Endothelial cell (in vitro differentiated cells): Measurements from ENCODE around the gene CCDC24. TPM values are rescaled to one million over a fixed set of nuclear protein-coding genes. Genes with fewer than 3 reads are reported as not detected.

Experiments
- DNase-seq: peaks from one replicate; pipeline ENCODE4 v3.0.0; 2021; ENCODE audit warnings: low spot score
- H3K27ac Mint-ChIP-seq: one replicate; pipeline ENCODE4 v1.8.0; 2021; ENCODE audit warnings: mixed read lengths, inconsistent platforms; ENCODE audit not compliant: unreplicated experiment
- H3K27me3 Mint-ChIP-seq: one replicate; pipeline ENCODE4 v1.8.0; 2021; ENCODE audit warnings: mild to moderate bottlenecking, moderate library complexity, mixed read lengths, inconsistent platforms; ENCODE audit not compliant: unreplicated experiment
- H3K36me3 Mint-ChIP-seq: one replicate; pipeline ENCODE4 v1.8.0; 2021; ENCODE audit warnings: mild to moderate bottlenecking, low read depth, mixed read lengths, inconsistent platforms; ENCODE audit not compliant: unreplicated experiment
- H3K4me1 Mint-ChIP-seq: one replicate; pipeline ENCODE4 v1.8.0; 2021; ENCODE audit warnings: mild to moderate bottlenecking, mixed read lengths, inconsistent platforms; ENCODE audit not compliant: unreplicated experiment
- H3K4me3 Mint-ChIP-seq: one replicate; pipeline ENCODE4 v1.8.0; 2021; ENCODE audit warnings: mild to moderate bottlenecking, mixed read lengths, inconsistent platforms; ENCODE audit not compliant: unreplicated experiment
- H3K9me3 Mint-ChIP-seq: one replicate; pipeline ENCODE4 v1.8.0; 2021; ENCODE audit warnings: mixed read lengths, inconsistent platforms; ENCODE audit not compliant: unreplicated experiment
- long read RNA-seq: library from polyadenylated mRNA; unstranded; transcript quantifications from one replicate; pipeline ENCODE4 v2.0.0, GENCODE V29; 2020; ENCODE audit not compliant: unreplicated experiment
- total RNA-seq: library from RNA; stranded (reverse); fragmentation: NEBNext Ultra II Directional; extraction: Animal tissue kit (Norgen Biotek cat#: 25700); gene quantifications from one replicate; pipeline ENCODE4 v1.2.1, GENCODE V29; 2021; ENCODE audit not compliant: unreplicated experiment
- TF ChIP-seq, protein P1 (sequence below): fragments of 200-600 bp; sonication (generic); IDR thresholded peaks from one replicate; pipeline ENCODE4 v1.5.0; 2021; ENCODE audit warnings: antibody characterized with exemption; ENCODE audit not compliant: unreplicated experiment

Gene CCDC24
- 4.2 TPM for total RNA-seq
- long read RNA-seq, partial matches to known transcripts, result 0 of 2 reads
- long read RNA-seq, other reads (novel, unspliced or antisense), result 2 of 2 reads

DNA sequence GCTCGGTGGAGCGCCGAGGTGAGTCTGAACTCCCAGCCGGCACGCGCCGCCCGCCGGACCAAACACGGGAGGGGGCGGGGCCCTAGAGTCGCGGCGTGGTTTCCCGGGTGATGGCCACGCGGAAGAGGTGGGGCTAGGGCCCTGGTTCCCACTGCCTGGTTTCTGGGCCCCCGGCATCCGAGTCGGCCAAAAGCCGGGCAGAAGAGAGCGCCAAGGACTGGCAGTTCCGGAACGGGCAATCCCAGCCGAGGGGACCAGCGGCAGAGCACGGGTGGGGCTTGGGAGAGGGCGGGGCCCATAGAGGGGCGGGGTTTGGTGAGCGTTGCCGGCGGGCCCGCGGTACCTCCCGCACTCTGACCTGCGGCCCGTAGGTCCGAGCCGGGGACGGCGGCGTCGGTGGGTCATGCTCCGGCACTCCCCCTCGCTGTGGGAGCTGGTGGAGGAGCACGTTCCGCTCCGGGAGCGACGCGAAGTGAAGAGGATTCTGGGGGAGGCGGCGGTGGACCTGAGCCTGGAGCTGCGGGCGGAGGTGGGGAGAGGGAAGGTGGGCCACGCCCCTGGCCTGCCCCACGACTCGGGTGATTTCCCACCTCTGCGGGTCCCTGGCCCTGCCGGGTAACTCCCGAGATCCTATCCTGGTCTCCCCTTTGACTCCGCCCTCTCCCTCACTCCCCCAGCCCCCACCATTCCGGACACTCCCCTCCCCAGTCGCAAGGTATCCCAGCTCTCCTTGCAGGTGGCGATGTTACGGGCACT is at the start of gene CCDC24:
Gene CCDC24, plus strand, starts transcription at position 124 of the 756 bp plus-strand sequence. Its CDS starts 280 bp downstream, at position 404.
- H3K36me3 Mint-ChIP-seq, result no peaks in the 10 kb centered on the region
- peak; percentile 58 for DNase-seq
- TF ChIP-seq, protein P1, sequence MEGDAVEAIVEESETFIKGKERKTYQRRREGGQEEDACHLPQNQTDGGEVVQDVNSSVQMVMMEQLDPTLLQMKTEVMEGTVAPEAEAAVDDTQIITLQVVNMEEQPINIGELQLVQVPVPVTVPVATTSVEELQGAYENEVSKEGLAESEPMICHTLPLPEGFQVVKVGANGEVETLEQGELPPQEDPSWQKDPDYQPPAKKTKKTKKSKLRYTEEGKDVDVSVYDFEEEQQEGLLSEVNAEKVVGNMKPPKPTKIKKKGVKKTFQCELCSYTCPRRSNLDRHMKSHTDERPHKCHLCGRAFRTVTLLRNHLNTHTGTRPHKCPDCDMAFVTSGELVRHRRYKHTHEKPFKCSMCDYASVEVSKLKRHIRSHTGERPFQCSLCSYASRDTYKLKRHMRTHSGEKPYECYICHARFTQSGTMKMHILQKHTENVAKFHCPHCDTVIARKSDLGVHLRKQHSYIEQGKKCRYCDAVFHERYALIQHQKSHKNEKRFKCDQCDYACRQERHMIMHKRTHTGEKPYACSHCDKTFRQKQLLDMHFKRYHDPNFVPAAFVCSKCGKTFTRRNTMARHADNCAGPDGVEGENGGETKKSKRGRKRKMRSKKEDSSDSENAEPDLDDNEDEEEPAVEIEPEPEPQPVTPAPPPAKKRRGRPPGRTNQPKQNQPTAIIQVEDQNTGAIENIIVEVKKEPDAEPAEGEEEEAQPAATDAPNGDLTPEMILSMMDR, result no peak
- peak within 1 kb of the TSS; percentile 91 for H3K4me3 Mint-ChIP-seq
- no peak within 1 kb of the TSS for H3K27ac Mint-ChIP-seq
- no peaks in the 10 kb centered on the region for H3K9me3 Mint-ChIP-seq
- peaks cover 13% of the 10 kb centered on the region for H3K4me1 Mint-ChIP-seq
- no peaks in the 10 kb centered on the region for H3K27me3 Mint-ChIP-seq

DNA sequence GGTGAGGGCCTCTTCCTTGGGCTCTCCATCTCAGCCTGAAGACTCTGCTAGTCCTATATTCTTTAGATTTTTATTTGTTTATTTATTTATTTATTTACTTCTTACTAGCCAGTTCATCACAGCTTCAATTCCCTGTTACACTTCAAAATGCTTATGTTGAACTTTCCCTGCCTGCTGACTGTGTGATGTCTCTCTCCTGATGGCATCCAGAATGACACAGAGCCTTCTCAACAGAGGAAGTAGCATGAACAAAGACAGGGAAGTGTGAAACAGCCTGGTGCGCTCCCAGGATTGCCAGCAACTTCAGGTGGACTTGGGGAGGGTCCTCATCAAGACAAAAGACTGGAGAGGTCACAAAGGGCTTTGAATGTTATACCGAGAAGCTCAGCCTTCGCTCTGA is 49.0 kb upstream of the CCDC24 start:
- H3K27me3 Mint-ChIP-seq, result peaks cover 4% of the 10 kb centered on the region
- no peak overlapping the region for H3K4me3 Mint-ChIP-seq
- peaks cover 18% of the 10 kb centered on the region for H3K4me1 Mint-ChIP-seq
- H3K9me3 Mint-ChIP-seq, result no peaks in the 10 kb centered on the region
- TF ChIP-seq, protein P1, result no peak
- H3K36me3 Mint-ChIP-seq, result no peaks in the 10 kb centered on the region
- H3K27ac Mint-ChIP-seq, result peak overlapping the region; percentile 38
- DNase-seq, result no peak

DNA sequence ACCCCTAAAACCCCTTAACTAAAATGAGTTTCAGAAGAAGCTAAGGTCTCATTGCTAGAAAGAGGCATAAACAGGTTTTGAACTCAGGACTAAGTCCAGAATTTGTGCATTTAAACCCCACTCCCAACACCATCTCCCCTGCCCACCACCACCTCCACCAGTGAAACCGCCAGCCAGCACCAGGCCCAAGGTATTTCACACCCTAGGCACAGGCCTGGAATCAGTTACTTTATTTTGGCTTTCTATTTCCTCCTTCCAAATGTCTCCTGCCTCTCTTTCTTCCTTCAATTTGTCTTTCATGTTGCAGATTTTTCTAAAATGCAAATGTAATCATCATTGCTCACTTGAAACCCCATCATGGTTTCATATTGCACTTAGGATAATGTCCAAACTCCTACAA is 46.5 kb upstream of the CCDC24 start:
- no peak for DNase-seq
- Mint-ChIP-seq H3K36me3 (no peaks in the 10 kb centered on the region), H3K4me1 (peaks cover 19% of the 10 kb centered on the region), H3K4me3 (no peak overlapping the region), H3K27ac (no peak overlapping the region), H3K9me3 (no peaks in the 10 kb centered on the region), H3K27me3 (peaks cover 6% of the 10 kb centered on the region)
- TF ChIP-seq, protein P1, result no peak

DNA sequence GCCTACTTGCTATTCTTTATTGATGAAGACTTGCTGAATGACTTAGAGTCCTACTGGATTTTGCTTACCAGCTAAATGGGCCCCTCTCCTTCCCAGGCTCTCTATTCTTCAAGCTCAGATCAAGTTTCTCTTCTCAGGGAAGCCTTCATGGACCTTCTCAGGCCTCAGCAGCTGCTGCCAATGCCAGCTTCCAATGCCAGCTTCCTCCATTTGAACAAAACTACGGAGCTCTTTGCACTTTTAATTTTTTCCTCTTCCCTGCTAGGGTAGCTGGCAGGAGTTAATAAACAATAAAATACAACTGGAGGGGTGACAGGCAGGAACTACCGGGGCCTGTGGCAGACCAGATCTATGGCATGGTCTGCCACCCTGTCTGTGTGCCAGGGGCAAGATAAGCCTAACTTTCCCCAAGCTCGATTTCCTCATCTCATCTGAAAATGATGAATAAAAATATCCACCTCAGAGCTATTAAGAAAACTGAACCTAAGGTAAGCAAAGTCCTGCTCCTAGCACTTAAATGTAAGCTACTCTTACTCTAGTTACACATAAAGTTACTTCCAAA is 45.6 kb upstream of the CCDC24 start:
- peaks cover 7% of the 10 kb centered on the region for H3K27me3 Mint-ChIP-seq
- no peak for DNase-seq

More for the DNA sequence above, 45.6 kb upstream of the CCDC24 start:
- TF ChIP-seq, protein P1, result no peak
- Mint-ChIP-seq H3K4me3 (peak overlapping the region; percentile 94), H3K36me3 (peaks cover 5% of the 10 kb centered on the region), H3K9me3 (no peaks in the 10 kb centered on the region), H3K27ac (peak overlapping the region; percentile 74), H3K4me1 (peaks cover 16% of the 10 kb centered on the region)
